K562 (cell line): ENCODE measurements around the gene RPL27A. TPM values are rescaled to one million over a fixed set of nuclear protein-coding genes. Genes with fewer than 3 reads are reported as not detected.

Experiments
- ARHGAP35 ChIP-seq: fragments of 450-650 bp; IDR thresholded peaks from 2 replicates; pipeline ENCODE4 v1.6.1; 2018; ENCODE audit not compliant: partially characterized antibody
- CBX1 ChIP-seq: sonication (generic); IDR thresholded peaks from 2 replicates; pipeline ENCODE4 v1.6.1; 2016; ENCODE audit warnings: antibody characterized with exemption, low read depth, mild to moderate bottlenecking
- CHD2 ChIP-seq: IDR thresholded peaks from 2 replicates; pipeline ENCODE4 v1.6.1; 2011; ENCODE audit warnings: low read depth, low read length
- CREM ChIP-seq: IDR thresholded peaks from 2 replicates; pipeline ENCODE4 v1.6.1; 2014; ENCODE audit warnings: antibody characterized with exemption, low read depth
- CTCFL ChIP-seq: IDR thresholded peaks from 2 replicates; pipeline ENCODE4 v1.6.1; 2011; ENCODE audit warnings: borderline replicate concordance, low read depth, mild to moderate bottlenecking, moderate library complexity, low read length; ENCODE audit not compliant: insufficient read depth, poor library complexity, severe bottlenecking
- E2F8 ChIP-seq: fragments of 450-650 bp; IDR thresholded peaks from 2 replicates; pipeline ENCODE4 v1.7.1; 2018; ENCODE audit warnings: mild to moderate bottlenecking, low read depth; ENCODE audit not compliant: partially characterized antibody
- MAFK ChIP-seq: IDR thresholded peaks from 2 replicates; pipeline ENCODE4 v1.6.1; 2011; ENCODE audit warnings: low read length, improper control_type of control experiment
- MYNN ChIP-seq, 2 experiments: sonication (generic); formaldehyde crosslinking in 1 of 2; IDR thresholded peaks; 2 replicates each; pipeline versions ENCODE4 v1.5.0 to v1.6.1; 2016 to 2020; ENCODE audit warnings: antibody characterized with exemption in 1 of 2, missing genetic modification reagents in 1 of 2
- PML ChIP-seq: IDR thresholded peaks from 2 replicates; pipeline ENCODE4 v1.6.1; 2012; ENCODE audit warnings: low read length, inconsistent platforms
- POLR2G ChIP-seq: fragments of 200-400 bp; formaldehyde crosslinking; IDR thresholded peaks from 2 replicates; pipeline ENCODE4 v1.6.1; 2017; ENCODE audit warnings: low read depth, mild to moderate bottlenecking, antibody characterized with exemption, low read length, moderate library complexity
- SIN3B ChIP-seq: fragments of 450-650 bp; IDR thresholded peaks from 2 replicates; pipeline ENCODE4 v1.6.1; 2017; ENCODE audit warnings: low read depth, mild to moderate bottlenecking, moderate library complexity
- TSC22D4 ChIP-seq: fragments of 450-650 bp; IDR thresholded peaks from 2 replicates; pipeline ENCODE4 v1.6.1; 2016; ENCODE audit warnings: missing genetic modification characterization, missing biosample characterization, control low read depth
- U2AF1 ChIP-seq: fragments of 200-400 bp; formaldehyde crosslinking; optimal IDR thresholded peaks from 2 replicates; pipeline ENCODE3; 2017; ENCODE audit warnings: mild to moderate bottlenecking, low read depth, low read length, moderate library complexity
- ZBED1 ChIP-seq: IDR thresholded peaks from 2 replicates; pipeline ENCODE4 v1.6.1; 2014
- ZBTB17 ChIP-seq: fragments of 450-650 bp; formaldehyde crosslinking; IDR thresholded peaks from 2 replicates; pipeline ENCODE4 v1.4.0; 2020; ENCODE audit warnings: mild to moderate bottlenecking
- ZHX1 ChIP-seq: fragments of 150-350 bp; conservative IDR thresholded peaks from 2 replicates; pipeline ENCODE4 v1.6.1; 2014; ENCODE audit warnings: low read length
- ZKSCAN1 ChIP-seq: fragments of 150-350 bp; IDR thresholded peaks from 2 replicates; pipeline ENCODE4 v1.6.1; 2016; ENCODE audit warnings: low read depth, low read length
- ZNF589 ChIP-seq: fragments of 200-800 bp; sonication (Bioruptor generic); IDR thresholded peaks from 2 replicates; pipeline ENCODE4 v1.6.1; 2016; ENCODE audit warnings: low read depth, missing genetic modification characterization, missing compliant biosample characterization
- polyA plus RNA-seq, 8 experiments: library from polyadenylated mRNA; depleted of rRNA in 4 of 8; stranded (reverse) in 5 of 8; unstranded in 3 of 8; fragments of >200 nt; fragmentation: Nextera tagmentation in 2 of 8; fragmentation: Illumina TruSeq in 1 of 8; extraction: Ambion mirVana in 2 of 8; extraction: Trizol in 1 of 8; gene quantifications; 2 replicates each; pipeline versions ENCODE4 v1.2.1 to v1.2.3, GENCODE V29; 2011 to 2014; ENCODE audit warnings: inconsistent platforms in 1 of 8, missing spikeins in 1 of 8
- total RNA-seq, 7 experiments: library from RNA; depleted of rRNA in 6 of 7; stranded (reverse); fragments of >200 nt in 6 of 7; fragmentation: Illumina TruSeq in 2 of 7; extraction: Trizol in 2 of 7; gene quantifications; 2 replicates each; pipeline versions ENCODE4 v1.2.1 to v1.2.3, GENCODE V29; 2011 to 2021; ENCODE audit warnings: low replicate concordance in 1 of 7
- TF ChIP-seq, protein P1 (sequence below): IDR thresholded peaks from 2 replicates; pipeline ENCODE4 v1.6.1; 2011; ENCODE audit not compliant: insufficient read length; ENCODE audit errors: extremely low read depth

RPL27A gene
- total and polyA plus RNA-seq, 9 of the 15 experiments (the other 6 are each of a cell fraction or from before 2014, with no cell fraction given), result 790 to 4,241 (median 2,267) TPM

GRCh38 chr11:8682303-8683114 is at the start of gene RPL27A, which contains the start of gene TRIM66 (continued):
- TF ChIP-seq ZHX1 (peak; percentile 83; the same call in 1 of the 2 replicates), ZBED1 (peak; percentile 45; the same call in 1 of the 2 replicates), PML (peak; percentile 93), ZNF589 (CRISPR knock-in tag) (peak; percentile 40; the same call in 1 of the 2 replicates), CTCFL (no peak), CHD2 (peak; percentile 99), ARHGAP35 (peak; percentile 93), ZBTB17 (CRISPR knock-in tag) (peak; percentile 13; the same call in 1 of the 2 replicates), U2AF1 (peak; percentile 64), ZKSCAN1 (0 out of 2 replicates have a peak, but pooled peaks have one; percentile 22), POLR2G (peak; percentile 100), E2F8 (no peak), MYNN (IDR thresholded peaks at IDR 0.05) (no peak), MYNN (CRISPR knock-in tag; IDR thresholded peaks at IDR 0.05) (no peak), TSC22D4 (tag) (no peak), SIN3B (peak; percentile 67; the same call in 1 of the 2 replicates), CBX1 (peak; percentile 91; the same call in 1 of the 2 replicates), MAFK (no peak), CREM (peak; percentile 77)
- TF ChIP-seq, protein P1, sequence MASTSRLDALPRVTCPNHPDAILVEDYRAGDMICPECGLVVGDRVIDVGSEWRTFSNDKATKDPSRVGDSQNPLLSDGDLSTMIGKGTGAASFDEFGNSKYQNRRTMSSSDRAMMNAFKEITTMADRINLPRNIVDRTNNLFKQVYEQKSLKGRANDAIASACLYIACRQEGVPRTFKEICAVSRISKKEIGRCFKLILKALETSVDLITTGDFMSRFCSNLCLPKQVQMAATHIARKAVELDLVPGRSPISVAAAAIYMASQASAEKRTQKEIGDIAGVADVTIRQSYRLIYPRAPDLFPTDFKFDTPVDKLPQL, result peak; percentile 93
